Adrenal gland (tissue), 12 donors: ENCODE results near the gene FAM227B. TPM values are rescaled to one million over a fixed set of nuclear protein-coding genes. Genes with fewer than 3 reads are reported as not detected.
"Not testable (repeated sequence)": the region's sequence is repeated elsewhere in the genome, so short reads cannot be mapped to it uniquely, and the experiment has no call there.

Experiments
- DNase-seq, 7 donors: peaks; one replicate each; pipeline ENCODE4 v3.0.0-alpha.2; 2019 to 2020
- H3K27ac ChIP-seq, 5 donors: fragments of 200-600 bp; sonication (generic) in 4 of 5; 1 replicate in 3 of 5; 2 replicates in 2 of 5; pipeline versions ENCODE4 v1.5.1 to v1.8.0; 2016 to 2020; ENCODE audit warnings: mild to moderate bottlenecking in 1 of 5
- H3K27me3 ChIP-seq: fragments of 200-600 bp; 2 replicates; pipeline ENCODE4 v1.8.0; 2021
- H3K36me3 ChIP-seq, 2 donors: fragments of 200-600 bp; replicated peaks in 1 of 2; 1 replicate in 1 of 2; 2 replicates in 1 of 2; pipeline versions ENCODE4 v1.5.1 to v1.8.0; 2018 to 2022
- H3K4me1 ChIP-seq, 2 donors: fragments of 200-600 bp; replicated peaks in 1 of 2; 1 replicate in 1 of 2; 2 replicates in 1 of 2; pipeline versions ENCODE4 v1.5.1 to v1.8.0; 2018 to 2021
- H3K4me3 ChIP-seq, 4 donors: fragments of 200-600 bp; sonication (generic) in 3 of 4; one replicate each; pipeline ENCODE4 v1.5.1; 2016 to 2018
- H3K9me3 ChIP-seq, 3 donors: fragments of 200-600 bp; sonication (generic) in 1 of 3; replicated peaks in 1 of 3; 1 replicate in 2 of 3; 2 replicates in 1 of 3; pipeline versions ENCODE4 v1.5.1 to v1.8.0; 2016 to 2021
- CTCF ChIP-seq, 6 experiments: fragments of 450-650 bp in 4 of 6; fragments of 200-600 bp in 2 of 6; sonication (generic) in 1 of 6; IDR thresholded peaks; 1 replicate in 5 of 6; 2 replicates in 1 of 6; pipeline versions ENCODE4 v1.5.1 to v1.8.0; 2016 to 2021; ENCODE audit warnings: antibody characterized with exemption in 6 of 6, mild to moderate bottlenecking in 2 of 6, moderate library complexity in 1 of 6
- POLR2A ChIP-seq, 2 donors: fragments of 450-650 bp; IDR thresholded peaks; one replicate each; pipeline ENCODE4 v1.6.1; 2017; ENCODE audit warnings: antibody characterized with exemption in 2 of 2, mild to moderate bottlenecking in 2 of 2, moderate library complexity in 1 of 2
- WGBS, 4 donors: extraction: QIAGEN DNeasy Blood & Tissue Kit in 2 of 4; methylation state at CpG; one replicate each; pipeline versions ENCODE4 v1.1.5 to v1.1.7; 2013 to 2017; 5-methylcytosine and 5-hydroxymethylcytosine counted together
- intact Hi-C, 2 donors: fragments of 100-400 bp; cut with DNase I; formaldehyde crosslinking; loops; one replicate each; pipeline versions ENCODE4 v1.14.1 to v1.15.0; 2022 to 2023
- polyA plus RNA-seq, 3 donors: library from polyadenylated mRNA; stranded (reverse); fragments of 200-250 nt in 2 of 3; fragments of 350-450 nt in 1 of 3; fragmentation: Illumina TruSeq in 1 of 3; extraction: RNeasy Lipid Tissue Mini Kit (QIAGEN cat#74804) in 1 of 3; gene quantifications; one replicate each; pipeline ENCODE4 v1.2.3, GENCODE V29; 2013 to 2014
- total RNA-seq, 9 donors: library from RNA; depleted of rRNA in 4 of 9; stranded (reverse); fragments of >200 nt in 4 of 9; fragments of 120-200 nt in 1 of 9; fragmentation: NEBNext Ultra II Directional in 1 of 9; extraction: Animal tissue kit (Norgen Biotek cat#: 25700) in 1 of 9; gene quantifications; one replicate each; pipeline versions ENCODE4 v1.1.0 to v1.2.4, GENCODE V29; 2013 to 2023
- donor health status: healthy with polysubstance abuse.
- donor health status: Bipolar disorder and iron deficiency.
- donor health status: DM: yes; HTN: yes; CAD: no.
- donor health status: DM: no; HTN: no; CAD: no.
- donor health status: DM: no; HTN: no; CAD: no.
- donor health status: DM: yes; HTN: yes; CAD: no.

Gene FAM227B
- total and polyA plus RNA-seq, 12 donors, result 1.4 to 20.4 (median 8.4) TPM

- no peak for DNase-seq
- Histone ChIP-seq H3K36me3 (no peaks in the 10 kb centered on the region), H3K27me3 (no peaks in the 10 kb centered on the region), H3K9me3 (no peaks in the 10 kb centered on the region), H3K4me3 (no peak overlapping the region), H3K4me1 (no peaks in the 10 kb centered on the region), H3K27ac (no peak overlapping the region)
- intact Hi-C loops, result no loop called here
- TF ChIP-seq POLR2A (IDR thresholded peaks at IDR 0.05) (no peak), CTCF (IDR thresholded peaks at IDR 0.05) (no peak)
- 80 to 85% (median 82%) methylated on average over 3 of the region's 3 CpGs for WGBS, 4 donors
Observed at GRCh38 chr15:49361370-49361769, 259.2 kb downstream of the FAM227B start.

DNA sequence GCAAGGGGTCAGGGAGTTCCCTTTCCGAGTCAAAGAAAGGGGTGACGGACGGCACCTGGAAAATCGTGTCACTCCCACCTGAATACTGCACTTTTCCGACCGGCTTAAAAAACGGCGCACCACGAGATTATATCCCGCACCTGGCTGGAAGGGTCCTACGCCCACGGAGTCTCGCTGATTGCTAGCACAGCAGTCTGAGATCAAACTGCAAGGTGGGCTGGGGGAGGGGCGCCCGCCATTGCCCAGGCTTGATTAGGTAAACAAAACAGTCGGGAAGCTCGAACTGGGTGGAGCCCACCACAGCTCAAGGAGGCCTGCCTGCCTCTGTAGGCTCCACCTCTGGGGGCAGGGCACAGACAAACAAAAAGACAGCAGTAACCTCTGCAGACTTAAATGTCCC lies 266.2 kb downstream of the FAM227B start:
- H3K4me1 ChIP-seq, H3K27me3 ChIP-seq, H3K9me3 ChIP-seq, H3K27ac ChIP-seq, H3K36me3 ChIP-seq, DNase-seq, H3K4me3 ChIP-seq, intact Hi-C loops: not testable (repeated sequence)
- WGBS, 4 donors, result 90 to 100% (median 93%) methylated on average over 9 to 17 of the region's 17 CpGs

GRCh38 chr15:49343546-49343945 lies 277.1 kb downstream of the FAM227B start:
- intact Hi-C loops, result no loop called here
- no peaks in the 10 kb centered on the region for H3K36me3 ChIP-seq
- TF ChIP-seq POLR2A (IDR thresholded peaks at IDR 0.05) (no peak), CTCF (IDR thresholded peaks at IDR 0.05) (no peak)

DNA sequence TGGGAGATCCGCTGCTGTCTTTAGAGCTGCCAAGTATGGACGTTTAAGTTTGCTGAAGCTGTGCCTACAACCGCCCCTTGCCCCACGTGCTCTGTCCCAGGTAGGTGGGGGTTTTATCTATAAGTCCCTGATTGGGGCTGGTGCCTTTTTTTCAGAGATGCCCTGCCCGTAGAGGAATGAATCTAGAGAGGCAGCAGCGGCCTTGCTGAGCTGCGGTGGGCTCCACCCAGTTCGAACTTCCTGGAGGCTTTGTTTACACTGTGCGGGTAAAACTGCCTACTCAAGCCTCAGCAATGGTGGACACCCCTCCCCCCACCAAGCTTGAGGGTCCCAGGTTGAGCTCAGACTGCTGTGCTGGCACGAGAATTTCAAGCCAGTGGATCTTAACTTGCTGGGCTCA lies 281.0 kb downstream of the FAM227B start:
- intact Hi-C loops, result no loop called here
- Histone ChIP-seq H3K27ac (no peak overlapping the region), H3K27me3 (no peaks in the 10 kb centered on the region), H3K9me3 (no peaks in the 10 kb centered on the region), H3K4me1 (no peaks in the 10 kb centered on the region), H3K4me3 (no peak overlapping the region), H3K36me3 (no peaks in the 10 kb centered on the region)
- WGBS, 4 donors, result 81 to 97% (median 92%) methylated on average over 4 to 10 of the region's 10 CpGs
- DNase-seq, result no peak
- TF ChIP-seq CTCF (IDR thresholded peaks at IDR 0.05), result no peak
- no peak for TF ChIP-seq POLR2A (IDR thresholded peaks at IDR 0.05)

More at GRCh38 chr15:49343546-49343945, 277.1 kb downstream of the FAM227B start:
- DNase-seq, result no peak
- Histone ChIP-seq H3K27me3 (no peaks in the 10 kb centered on the region), H3K27ac (no peak overlapping the region), H3K4me1 (no peaks in the 10 kb centered on the region), H3K9me3 (no peaks in the 10 kb centered on the region), H3K4me3 (no peak overlapping the region)

DNA sequence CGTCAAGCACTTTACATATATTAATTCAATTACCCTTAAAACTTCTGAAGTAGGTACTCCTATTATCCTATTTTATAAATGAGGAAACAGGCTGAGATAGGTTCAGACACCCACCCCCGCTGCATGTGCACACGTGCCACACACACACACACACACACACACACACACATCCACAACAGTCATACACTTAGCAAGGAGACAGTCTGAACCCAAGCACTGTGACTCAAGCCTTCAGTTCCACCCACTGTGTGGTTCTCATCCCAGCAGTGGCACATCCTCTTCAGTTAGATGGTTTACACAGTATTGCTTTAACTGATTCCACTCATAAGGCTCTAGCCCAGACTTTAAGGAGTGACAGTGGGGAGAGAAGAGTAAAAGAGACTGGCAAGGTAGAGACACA lies 288.7 kb downstream of the FAM227B start:
- H3K27ac ChIP-seq, result no peak overlapping the region
- H3K27me3 ChIP-seq, result no peaks in the 10 kb centered on the region
- H3K36me3 ChIP-seq, result no peaks in the 10 kb centered on the region
- H3K9me3 ChIP-seq, result no peaks in the 10 kb centered on the region
- WGBS, 4 donors, result 90 to 96% (median 93%) methylated on average over 3 of the region's 3 CpGs
- intact Hi-C loops, result no loop called here
- no peak overlapping the region for H3K4me3 ChIP-seq
- TF ChIP-seq POLR2A (IDR thresholded peaks at IDR 0.05), result no peak
- TF ChIP-seq CTCF (IDR thresholded peaks at IDR 0.05), result no peak
- DNase-seq, result no peak
- H3K4me1 ChIP-seq, result no peaks in the 10 kb centered on the region
